Stimulated activated CD8-positive, alpha-beta memory T cell treated with anti-CD3 and anti-CD28 coated beads, Interleukin-15, amount 100 ng/mL, for 1 hour (primary cell): ENCODE results near the gene FABP6.
"Not testable (repeated sequence)": the region's sequence is repeated elsewhere in the genome, so short reads cannot be mapped to it uniquely, and the experiment has no call there.

Experiments used
- DNase-seq: peaks from one replicate; pipeline ENCODE4 v3.0.0-alpha.2; 2020; ENCODE audit warnings: low read depth

Gene FABP6

GRCh38 chr5:160221082-160221481 lies 8.2 kb upstream of the FABP6 start:
- DNase-seq: no peak

- DNase-seq: no peak
Measured at GRCh38 chr5:160227012-160227411, 2.3 kb upstream of the FABP6 start.

DNA sequence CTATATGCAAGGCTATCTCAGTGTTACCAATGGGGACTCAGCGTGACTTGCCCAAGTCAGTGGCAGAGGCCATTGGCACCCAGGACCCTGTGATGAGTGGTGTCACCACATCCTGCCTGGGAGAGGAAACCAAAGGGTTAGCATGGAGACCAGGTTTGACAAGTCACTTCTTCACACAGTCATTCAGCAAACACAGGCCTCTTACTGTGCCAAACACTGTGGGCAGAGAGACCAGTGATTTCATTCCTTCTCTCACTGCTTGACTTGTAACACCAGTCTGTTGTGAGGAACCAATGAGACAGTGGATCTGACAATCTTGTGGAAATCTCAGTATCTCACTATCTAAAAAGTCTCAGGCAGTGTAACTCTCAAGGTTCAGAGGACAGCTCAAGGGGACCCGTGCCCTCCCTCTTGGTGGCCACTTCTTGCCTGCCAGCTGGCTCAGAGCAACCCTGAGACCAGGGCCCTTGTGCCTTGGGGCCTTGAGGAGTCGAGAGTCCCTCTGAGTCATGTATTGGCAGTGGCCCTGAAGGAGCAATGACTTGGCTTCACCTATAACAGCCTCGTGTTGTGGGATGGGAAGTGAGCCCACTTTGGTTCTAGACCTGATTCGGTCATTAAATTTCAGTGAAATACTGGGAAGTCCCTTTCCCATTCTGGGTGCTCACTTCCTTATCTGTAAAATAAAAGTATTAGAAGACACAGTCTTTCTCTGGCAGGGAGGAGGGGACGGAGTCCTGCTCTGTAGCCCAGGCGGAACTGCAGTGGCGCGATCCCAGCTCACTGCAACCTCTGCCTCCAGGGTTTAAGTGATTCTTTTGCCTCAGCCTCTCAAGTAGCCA lies 1.6 kb downstream of the FABP6 start:
- no peak for DNase-seq

DNA sequence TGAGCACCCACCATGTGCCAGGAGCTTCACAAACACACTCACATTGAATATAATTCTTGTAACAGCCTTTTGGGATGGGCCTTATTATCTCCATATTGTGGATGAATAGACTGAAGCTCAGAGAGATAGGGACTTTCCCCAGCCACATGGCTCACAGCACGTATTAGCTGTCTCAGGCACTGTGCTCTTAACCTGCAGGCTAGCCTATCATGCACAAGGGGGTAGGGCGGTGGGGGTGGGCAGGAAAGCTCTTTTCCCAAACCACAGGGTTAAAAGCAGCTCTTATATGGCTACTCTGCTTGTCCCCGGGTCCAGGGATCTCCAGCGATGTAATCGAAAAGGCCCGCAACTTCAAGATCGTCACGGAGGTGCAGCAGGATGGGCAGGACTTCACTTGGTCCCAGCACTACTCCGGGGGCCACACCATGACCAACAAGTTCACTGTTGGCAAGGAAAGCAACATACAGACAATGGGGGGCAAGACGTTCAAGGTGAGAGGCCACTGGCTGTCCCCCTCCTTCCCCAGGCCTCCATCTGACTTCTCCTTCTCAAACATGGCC lies 2.6 kb downstream of the FABP6 start:
- DNase-seq: no peak

DNA sequence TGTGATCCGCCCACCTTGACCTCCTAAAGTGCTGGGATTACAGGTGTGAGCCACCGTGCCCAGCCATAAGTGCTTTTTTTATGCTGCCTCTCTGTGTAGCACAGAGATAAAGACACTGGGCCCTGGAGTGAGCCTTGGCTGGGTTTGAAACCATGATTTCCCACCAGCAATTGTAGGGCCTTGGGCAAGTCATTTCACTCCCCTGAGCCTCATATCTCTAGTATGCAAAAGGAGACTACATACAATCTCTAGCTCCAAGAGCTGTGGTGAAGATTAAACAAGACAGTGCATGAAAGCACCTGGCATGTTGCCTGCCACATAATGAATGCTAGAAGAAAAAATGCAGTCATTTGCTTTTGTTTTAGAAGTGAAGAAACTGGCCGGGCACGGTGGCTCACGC lies 3.9 kb downstream of the FABP6 start:
- DNase-seq: no peak

- no peak for DNase-seq
Measured at GRCh38 chr5:160235731-160236130, 6.4 kb downstream of the FABP6 start.

DNA sequence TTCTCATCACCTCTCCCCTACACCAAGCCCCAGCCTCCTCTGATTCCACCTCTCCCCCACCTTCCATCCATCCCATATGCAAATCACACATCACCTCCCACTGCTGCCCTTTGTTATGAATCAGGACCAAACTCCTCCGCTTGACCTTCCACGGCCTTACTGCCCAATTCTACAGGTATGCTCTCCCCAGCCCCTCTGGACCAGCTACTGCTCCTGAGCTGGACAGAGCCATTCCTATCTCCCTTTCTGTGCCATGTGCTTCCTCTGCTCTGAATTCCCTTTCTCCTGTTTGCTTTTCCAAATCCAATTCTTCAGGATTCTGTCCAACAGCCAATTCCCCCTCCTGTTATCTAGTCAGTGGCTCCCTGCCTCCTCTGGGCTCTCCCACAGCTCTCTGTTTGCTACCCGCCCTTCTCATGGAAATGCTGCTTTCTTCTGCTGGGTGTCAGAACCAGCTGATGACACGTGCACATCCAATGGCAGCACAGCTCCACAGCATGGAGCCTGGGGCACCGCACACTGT lies 8.3 kb downstream of the FABP6 start:
- DNase-seq: no peak

DNA sequence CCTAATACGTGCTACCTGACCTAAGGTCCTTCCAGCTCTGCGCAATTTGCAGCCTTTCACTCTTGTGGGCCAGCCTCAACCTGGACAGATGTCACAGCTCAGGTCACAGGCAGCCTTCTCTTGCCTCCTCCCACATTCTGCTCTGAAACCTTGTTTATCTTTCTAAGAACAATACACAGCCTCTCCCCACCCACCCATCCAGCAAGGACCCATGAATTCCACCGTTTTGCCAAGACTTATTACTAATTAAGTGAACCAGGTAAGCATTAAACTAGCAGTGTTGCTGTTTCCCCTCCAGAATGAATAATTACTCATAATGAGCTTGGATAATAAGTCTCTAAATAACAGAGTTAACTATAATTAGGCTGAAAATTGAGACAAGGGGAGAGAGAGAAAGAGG lies 11.0 kb downstream of the FABP6 start:
- DNase-seq: no peak

DNA sequence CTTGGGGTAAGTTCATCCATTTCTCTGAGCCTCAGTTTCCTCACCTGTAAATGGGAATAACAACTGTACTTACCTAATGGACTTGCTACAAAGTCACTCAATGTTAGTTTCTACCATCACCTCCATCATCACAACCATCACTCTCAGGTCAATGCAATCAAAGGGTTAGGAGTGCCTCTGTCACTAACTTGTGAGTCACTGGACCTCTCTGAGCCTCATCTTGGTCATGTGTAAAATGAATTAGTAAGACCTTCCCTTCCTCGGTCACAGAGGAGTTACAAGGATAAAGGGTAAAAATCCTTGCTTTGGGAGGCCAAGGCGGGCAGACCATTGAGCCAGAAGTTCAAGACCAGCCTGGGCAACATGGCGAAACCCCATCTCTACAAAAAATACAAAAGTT lies 12.8 kb downstream of the FABP6 start:
- DNase-seq: no peak

DNA sequence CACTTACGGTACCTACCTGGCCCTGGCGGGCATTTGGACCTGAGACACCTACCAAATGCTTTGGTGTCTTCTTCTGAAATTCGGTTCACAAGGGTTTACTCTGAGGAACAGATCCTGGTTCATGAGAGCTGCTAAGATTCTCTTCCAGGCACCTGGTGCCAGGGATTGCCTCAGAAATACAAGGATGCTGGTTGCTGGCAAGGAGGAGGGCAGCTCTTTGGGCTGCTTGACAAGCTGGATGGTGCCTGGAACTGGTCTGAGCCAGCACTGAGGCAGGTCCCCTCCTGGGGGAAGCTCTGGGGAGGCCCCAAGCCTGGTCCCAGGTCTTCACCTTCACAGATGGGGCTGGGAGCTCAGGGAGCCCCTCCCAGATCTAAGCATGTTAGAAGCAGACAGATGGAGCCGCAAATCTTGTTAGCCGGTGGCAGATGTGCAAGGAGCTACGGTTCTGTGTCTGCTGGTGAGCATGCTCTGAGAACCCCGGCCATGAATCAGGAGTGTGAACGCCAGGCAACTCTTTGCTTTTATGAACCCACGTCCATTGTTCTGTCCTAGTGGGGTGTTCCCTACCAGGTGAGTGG lies 16.3 kb downstream of the FABP6 start:
- no peak for DNase-seq

GRCh38 chr5:160249570-160249969 lies 20.3 kb downstream of the FABP6 start:
- DNase-seq: not testable (repeated sequence)

DNA sequence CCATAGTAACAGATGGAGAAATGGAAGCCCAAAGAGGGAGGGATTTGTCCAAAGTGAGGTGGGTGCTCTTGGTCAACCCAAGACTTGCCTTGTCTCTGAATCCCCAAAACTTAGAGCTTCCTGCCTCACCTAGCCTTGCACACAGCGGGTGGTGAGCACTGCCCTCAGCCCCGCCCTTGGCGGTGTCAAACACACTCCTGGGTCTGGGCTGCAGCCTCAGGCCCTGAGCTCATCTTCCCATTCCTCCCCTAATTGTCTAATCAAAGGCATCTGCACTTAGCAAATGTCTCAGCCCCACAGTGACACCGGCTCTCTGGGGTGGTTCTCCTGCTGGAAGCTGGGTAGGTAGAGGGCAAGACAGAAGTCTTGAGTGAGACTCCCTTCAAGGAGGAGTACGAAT lies 20.9 kb downstream of the FABP6 start:
- no peak for DNase-seq

- no peak for DNase-seq
Measured at GRCh38 chr5:160250826-160251225, 21.5 kb downstream of the FABP6 start.

DNA sequence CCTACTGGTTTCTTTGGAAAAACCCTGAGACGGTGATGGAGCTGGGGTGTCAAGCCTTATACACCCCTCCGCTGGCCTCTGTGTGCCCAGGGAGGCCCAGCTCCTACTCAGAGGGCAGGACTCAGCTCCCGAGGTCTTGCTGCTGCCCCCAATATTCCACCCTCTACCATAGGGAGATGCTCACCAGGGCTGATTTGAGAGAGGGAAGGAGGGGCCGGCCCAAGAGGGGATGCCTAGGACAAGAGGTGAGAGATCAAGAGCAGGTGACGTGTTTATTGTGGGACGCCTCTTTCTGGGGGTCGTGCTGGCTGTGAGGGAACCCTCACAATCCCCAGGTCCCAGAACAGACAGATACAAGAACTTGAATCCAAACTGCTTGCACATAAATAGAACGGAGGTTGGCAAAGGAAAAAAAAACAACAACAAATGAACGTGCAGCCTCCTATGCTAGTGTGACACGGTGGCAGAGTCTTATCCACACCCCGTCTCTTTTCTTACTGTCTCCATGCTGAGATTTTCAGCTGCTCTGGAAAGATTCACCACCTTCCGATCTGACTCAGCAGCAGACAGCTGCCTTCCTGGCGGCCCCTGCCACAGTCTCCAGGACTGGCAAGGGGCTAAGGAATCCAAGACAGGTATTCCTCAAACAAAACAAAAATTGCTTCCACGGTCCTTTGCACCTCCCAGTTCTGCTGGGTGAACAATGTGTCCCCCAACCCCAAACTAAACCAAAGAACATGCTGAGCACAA lies 22.3 kb downstream of the FABP6 start:
- no peak for DNase-seq

DNA sequence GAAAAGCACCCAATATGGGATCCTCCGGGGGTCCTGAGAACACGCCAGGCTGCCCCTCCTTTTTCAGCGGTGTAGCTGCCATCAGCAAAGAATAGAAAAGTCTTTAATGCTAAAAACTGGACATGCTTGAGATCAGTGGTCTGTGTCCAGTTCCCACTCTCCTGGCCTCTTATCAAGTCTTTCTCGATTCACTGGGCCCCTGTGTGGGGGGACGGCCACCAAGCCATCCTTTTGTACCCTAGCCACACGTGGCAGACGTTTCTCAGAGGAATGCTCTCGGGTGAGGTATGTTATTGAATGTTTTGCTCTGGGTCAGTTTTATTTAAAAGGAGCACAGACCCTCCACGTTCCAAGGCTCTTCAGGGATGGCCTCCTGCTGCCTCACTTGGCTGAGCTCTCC lies 23.6 kb downstream of the FABP6 start:
- no peak for DNase-seq

- no peak for DNase-seq
Measured at GRCh38 chr5:160253441-160253840, 24.1 kb downstream of the FABP6 start.

DNA sequence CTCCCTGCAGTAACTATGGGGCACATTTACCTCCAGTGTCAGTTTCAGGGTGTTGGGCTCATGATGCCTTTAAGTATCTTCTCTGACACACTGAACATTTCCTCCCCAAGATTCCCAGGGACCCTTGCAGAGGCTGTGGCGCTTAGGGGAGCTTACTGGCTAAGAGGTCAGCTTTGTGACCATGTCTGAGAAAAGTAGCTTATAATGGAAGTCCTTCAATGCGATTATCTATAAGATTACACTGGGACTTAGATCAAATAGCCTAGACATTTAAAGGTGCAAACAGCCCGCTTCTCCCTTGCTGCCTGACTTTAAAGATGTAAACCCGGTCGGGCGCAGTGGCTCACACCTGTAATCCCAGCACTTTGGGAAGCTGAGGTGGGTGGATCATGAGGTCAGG lies 25.4 kb downstream of the FABP6 start:
- no peak for DNase-seq

DNA sequence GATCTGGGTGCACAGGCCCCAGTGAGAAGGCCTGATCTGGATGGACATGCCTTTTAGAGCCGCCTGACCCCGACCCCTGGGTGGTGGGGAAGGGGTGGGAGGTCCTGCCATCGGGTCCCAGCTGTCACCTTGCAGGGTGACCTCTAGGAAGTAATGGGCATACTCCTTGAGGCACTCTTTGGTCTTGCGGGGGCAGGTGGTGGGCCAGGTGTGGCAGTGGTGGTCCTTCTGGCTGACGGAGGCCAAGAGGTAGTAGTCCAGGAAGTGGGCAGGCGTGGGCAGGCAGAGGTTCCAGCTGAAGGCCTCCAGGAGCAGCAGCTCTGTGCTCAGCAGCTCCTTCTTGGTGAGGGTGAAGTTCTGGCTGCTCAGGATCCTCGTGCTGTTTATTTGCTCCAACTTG lies 30.0 kb downstream of the FABP6 start:
- DNase-seq: no peak

GRCh38 chr5:160260006-160260775 lies 30.9 kb downstream of the FABP6 start:
- DNase-seq: no peak

- DNase-seq: no peak
Measured at GRCh38 chr5:160260881-160261815, 31.8 kb downstream of the FABP6 start.
